ENCODE measurements around the gene PTPN13.
A peak's percentile ranks its signal among the peaks of the same experiment; 100 is the strongest.

PTPN13 gene

GRCh38 chr4:86593688-86594558 lies at the start of gene PTPN13:
PTPN13 (plus strand) TSS chr4:86594315; CDS start chr4:86635257, 40,942 bp downstream.
- peak within 1 kb of the TSS; percentile 100 for H3K4me3 ChIP-seq (ENCODE audit: low read length)
- no peaks in the 10 kb centered on the region for H3K36me3 ChIP-seq (ENCODE audit: control insufficient read depth, low read depth, low read length)
- peaks cover 30% of the 10 kb centered on the region for H3K4me1 ChIP-seq (ENCODE audit: control insufficient read depth, low read depth, low read length)
- peak within 1 kb of the TSS; percentile 92 for H3K9ac ChIP-seq (ENCODE audit: low read length)
- no peaks in the 10 kb centered on the region for H3K27me3 ChIP-seq (ENCODE audit: control insufficient read depth, insufficient read depth, low read length)
- H3K27ac ChIP-seq (ENCODE audit: low read length) = peak within 1 kb of the TSS; percentile 91
- H3K9me3 ChIP-seq (ENCODE audit: control insufficient read depth, low read depth, low read length) = no peaks in the 10 kb centered on the region

GRCh38 chr4:86547140-86547539 lies 47.0 kb upstream of the PTPN13 start:
- Histone ChIP-seq H3K4me1 (ENCODE audit: control insufficient read depth, low read depth, low read length) (peaks cover 7% of the 10 kb centered on the region), H3K4me3 (ENCODE audit: low read length) (no peak overlapping the region), H3K9ac (ENCODE audit: low read length) (no peak overlapping the region), H3K9me3 (ENCODE audit: control insufficient read depth, low read depth, low read length) (no peaks in the 10 kb centered on the region), H3K27ac (ENCODE audit: low read length) (no peak overlapping the region), H3K36me3 (ENCODE audit: control insufficient read depth, low read depth, low read length) (no peaks in the 10 kb centered on the region), H3K27me3 (ENCODE audit: control insufficient read depth, insufficient read depth, low read length) (no peaks in the 10 kb centered on the region)

GRCh38 chr4:86549163-86549788 lies 44.8 kb upstream of the PTPN13 start:
- no peaks in the 10 kb centered on the region for H3K9me3 ChIP-seq (ENCODE audit: control insufficient read depth, low read depth, low read length)
- H3K4me1 ChIP-seq (ENCODE audit: control insufficient read depth, low read depth, low read length) = no peaks in the 10 kb centered on the region
- no peak overlapping the region for H3K27ac ChIP-seq (ENCODE audit: low read length)
- H3K4me3 ChIP-seq (ENCODE audit: low read length) = no peak overlapping the region
- H3K27me3 ChIP-seq (ENCODE audit: control insufficient read depth, insufficient read depth, low read length) = no peaks in the 10 kb centered on the region
- H3K9ac ChIP-seq (ENCODE audit: low read length) = no peak overlapping the region
- no peaks in the 10 kb centered on the region for H3K36me3 ChIP-seq (ENCODE audit: control insufficient read depth, low read depth, low read length)

- no peak overlapping the region for H3K9ac ChIP-seq (ENCODE audit: low read length)
- no peaks in the 10 kb centered on the region for H3K36me3 ChIP-seq (ENCODE audit: control insufficient read depth, low read depth, low read length)
- H3K27ac ChIP-seq (ENCODE audit: low read length) = no peak overlapping the region
- no peaks in the 10 kb centered on the region for H3K9me3 ChIP-seq (ENCODE audit: control insufficient read depth, low read depth, low read length)
- H3K27me3 ChIP-seq (ENCODE audit: control insufficient read depth, insufficient read depth, low read length) = no peaks in the 10 kb centered on the region
- no peak overlapping the region for H3K4me3 ChIP-seq (ENCODE audit: low read length)
- no peaks in the 10 kb centered on the region for H3K4me1 ChIP-seq (ENCODE audit: control insufficient read depth, low read depth, low read length)
These were observed 42.7 kb upstream of the PTPN13 start for GRCh38 chr4:86551387-86551786.

- Histone ChIP-seq H3K4me1 (ENCODE audit: control insufficient read depth, low read depth, low read length) (no peaks in the 10 kb centered on the region), H3K27ac (ENCODE audit: low read length) (no peak overlapping the region), H3K4me3 (ENCODE audit: low read length) (no peak overlapping the region), H3K9ac (ENCODE audit: low read length) (no peak overlapping the region), H3K9me3 (ENCODE audit: control insufficient read depth, low read depth, low read length) (no peaks in the 10 kb centered on the region), H3K27me3 (ENCODE audit: control insufficient read depth, insufficient read depth, low read length) (no peaks in the 10 kb centered on the region), H3K36me3 (ENCODE audit: control insufficient read depth, low read depth, low read length) (no peaks in the 10 kb centered on the region)
These were observed 39.5 kb upstream of the PTPN13 start for GRCh38 chr4:86554646-86555045.

- H3K4me3 ChIP-seq (ENCODE audit: low read length) = no peak overlapping the region
- H3K27ac ChIP-seq (ENCODE audit: low read length) = no peak overlapping the region
- H3K36me3 ChIP-seq (ENCODE audit: control insufficient read depth, low read depth, low read length) = no peaks in the 10 kb centered on the region
- no peaks in the 10 kb centered on the region for H3K27me3 ChIP-seq (ENCODE audit: control insufficient read depth, insufficient read depth, low read length)
- H3K9ac ChIP-seq (ENCODE audit: low read length) = no peak overlapping the region
- H3K9me3 ChIP-seq (ENCODE audit: control insufficient read depth, low read depth, low read length) = no peaks in the 10 kb centered on the region
- H3K4me1 ChIP-seq (ENCODE audit: control insufficient read depth, low read depth, low read length) = no peaks in the 10 kb centered on the region
These were observed 37.2 kb upstream of the PTPN13 start for GRCh38 chr4:86556791-86557415.

GRCh38 chr4:86557526-86557925 lies 36.6 kb upstream of the PTPN13 start:
- Histone ChIP-seq H3K27ac (ENCODE audit: low read length) (no peak overlapping the region), H3K9me3 (ENCODE audit: control insufficient read depth, low read depth, low read length) (no peaks in the 10 kb centered on the region), H3K27me3 (ENCODE audit: control insufficient read depth, insufficient read depth, low read length) (no peaks in the 10 kb centered on the region), H3K4me1 (ENCODE audit: control insufficient read depth, low read depth, low read length) (no peaks in the 10 kb centered on the region), H3K4me3 (ENCODE audit: low read length) (no peak overlapping the region), H3K36me3 (ENCODE audit: control insufficient read depth, low read depth, low read length) (no peaks in the 10 kb centered on the region), H3K9ac (ENCODE audit: low read length) (no peak overlapping the region)

GRCh38 chr4:86558258-86558657 lies 35.9 kb upstream of the PTPN13 start:
- Histone ChIP-seq H3K9me3 (ENCODE audit: control insufficient read depth, low read depth, low read length) (no peaks in the 10 kb centered on the region), H3K4me3 (ENCODE audit: low read length) (no peak overlapping the region), H3K4me1 (ENCODE audit: control insufficient read depth, low read depth, low read length) (no peaks in the 10 kb centered on the region), H3K36me3 (ENCODE audit: control insufficient read depth, low read depth, low read length) (no peaks in the 10 kb centered on the region), H3K27ac (ENCODE audit: low read length) (no peak overlapping the region), H3K9ac (ENCODE audit: low read length) (no peak overlapping the region), H3K27me3 (ENCODE audit: control insufficient read depth, insufficient read depth, low read length) (no peaks in the 10 kb centered on the region)

- Histone ChIP-seq H3K9ac (ENCODE audit: low read length) (no peak overlapping the region), H3K4me3 (ENCODE audit: low read length) (no peak overlapping the region), H3K27me3 (ENCODE audit: control insufficient read depth, insufficient read depth, low read length) (no peaks in the 10 kb centered on the region), H3K9me3 (ENCODE audit: control insufficient read depth, low read depth, low read length) (no peaks in the 10 kb centered on the region), H3K27ac (ENCODE audit: low read length) (no peak overlapping the region), H3K36me3 (ENCODE audit: control insufficient read depth, low read depth, low read length) (no peaks in the 10 kb centered on the region), H3K4me1 (ENCODE audit: control insufficient read depth, low read depth, low read length) (no peaks in the 10 kb centered on the region)
These were observed 35.3 kb upstream of the PTPN13 start for GRCh38 chr4:86558797-86559196.

GRCh38 chr4:86560447-86560846 lies 33.7 kb upstream of the PTPN13 start:
- H3K4me1 ChIP-seq (ENCODE audit: control insufficient read depth, low read depth, low read length) = no peaks in the 10 kb centered on the region
- H3K27ac ChIP-seq (ENCODE audit: low read length) = no peak overlapping the region
- no peaks in the 10 kb centered on the region for H3K36me3 ChIP-seq (ENCODE audit: control insufficient read depth, low read depth, low read length)
- H3K4me3 ChIP-seq (ENCODE audit: low read length) = no peak overlapping the region
- no peak overlapping the region for H3K9ac ChIP-seq (ENCODE audit: low read length)
- no peaks in the 10 kb centered on the region for H3K9me3 ChIP-seq (ENCODE audit: control insufficient read depth, low read depth, low read length)
- H3K27me3 ChIP-seq (ENCODE audit: control insufficient read depth, insufficient read depth, low read length) = no peaks in the 10 kb centered on the region

- no peaks in the 10 kb centered on the region for H3K4me1 ChIP-seq (ENCODE audit: control insufficient read depth, low read depth, low read length)
These were observed 32.9 kb upstream of the PTPN13 start for GRCh38 chr4:86561256-86561655.

More at GRCh38 chr4:86561256-86561655, 32.9 kb upstream of the PTPN13 start:
- Histone ChIP-seq H3K4me3 (ENCODE audit: low read length) (no peak overlapping the region), H3K9ac (ENCODE audit: low read length) (no peak overlapping the region), H3K36me3 (ENCODE audit: control insufficient read depth, low read depth, low read length) (no peaks in the 10 kb centered on the region), H3K27ac (ENCODE audit: low read length) (no peak overlapping the region), H3K27me3 (ENCODE audit: control insufficient read depth, insufficient read depth, low read length) (no peaks in the 10 kb centered on the region), H3K9me3 (ENCODE audit: control insufficient read depth, low read depth, low read length) (no peaks in the 10 kb centered on the region)

All from iPS-18a (cell line).